ENCODE results near the gene OR52K2.

The OR52K2 gene

DNA sequence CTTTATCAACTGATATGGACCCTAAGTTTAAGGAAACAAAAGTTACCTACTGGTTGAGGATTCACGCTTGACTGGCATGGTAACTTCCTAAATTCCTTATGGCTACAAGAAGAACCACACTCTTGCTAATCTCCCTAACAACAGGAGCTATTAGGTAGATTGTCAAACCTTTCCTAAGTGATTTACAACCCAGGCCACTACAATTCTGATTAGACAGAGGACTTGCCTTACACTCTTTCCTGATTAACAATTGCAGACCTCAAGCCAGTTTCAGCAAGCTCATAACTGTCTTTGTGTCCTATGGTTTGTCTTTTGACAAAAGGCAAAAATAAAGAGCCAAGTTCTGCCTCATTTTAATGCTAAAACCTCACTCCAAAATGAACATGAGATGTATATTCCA is 16.3 kb downstream of the OR52K2 start:
- no peak overlapping the region for H4K91ac ChIP-seq (ENCODE audit: low read length)
- no peak overlapping the region for H3K9ac ChIP-seq (ENCODE audit: low read length)
- H2BK5ac ChIP-seq (ENCODE audit: low read depth, low read length, poor library complexity, severe bottlenecking): no peak overlapping the region
- H3K79me1 ChIP-seq (replicated peaks; ENCODE audit: low read length, poor library complexity, severe bottlenecking): no peaks in the 10 kb centered on the region
- no peak overlapping the region for H2BK15ac ChIP-seq (ENCODE audit: low read depth, poor library complexity, severe bottlenecking)
- WGBS: 73% methylated on average over 1 of the region's 1 CpG
- H3K23ac ChIP-seq (ENCODE audit: low read length in 2 of 2): no peak overlapping the region
- no peak overlapping the region for H3K18ac ChIP-seq (ENCODE audit: low read depth in 1 of 2, low read length in 2 of 2)
- no peak overlapping the region for H2AK5ac ChIP-seq (ENCODE audit: low read length, severe bottlenecking)
- no peaks in the 10 kb centered on the region for H3K36me3 ChIP-seq (ENCODE audit: control insufficient read depth in 1 of 2, insufficient read depth in 2 of 2, low read depth in 1 of 2, low read length in 2 of 2)
- no peak overlapping the region for H3K27ac ChIP-seq (ENCODE audit: low read length, poor library complexity, severe bottlenecking)
- no peak overlapping the region for H4K8ac ChIP-seq (ENCODE audit: low read length)
- no peaks in the 10 kb centered on the region for H3K4me1 ChIP-seq (ENCODE audit: control insufficient read depth, insufficient read depth, low read depth, low read length)
- H2BK120ac ChIP-seq (ENCODE audit: low read depth, low read length): no peak overlapping the region
- H2BK12ac ChIP-seq (ENCODE audit: low read length in 2 of 2): no peak overlapping the region
- DNase-seq: no peak
- no peak overlapping the region for H3K4me3 ChIP-seq (ENCODE audit: insufficient read depth in 1 of 2, low read depth in 1 of 2, low read length in 2 of 2)
- H2AFZ ChIP-seq (ENCODE audit: low read depth, low read length): no peak overlapping the region
- H3K14ac ChIP-seq (ENCODE audit: low read length in 2 of 2): no peak overlapping the region
- H3K27me3 ChIP-seq (ENCODE audit: control insufficient read depth in 1 of 2, insufficient read depth in 1 of 2, low read length in 2 of 2): no peaks in the 10 kb centered on the region
- H3K4me2 ChIP-seq (ENCODE audit: low read length, poor library complexity, severe bottlenecking): no peak overlapping the region
- peaks cover 31% of the 10 kb centered on the region for H3K9me3 ChIP-seq (ENCODE audit: control insufficient read depth, low read length)
- no peak overlapping the region for H3K4ac ChIP-seq (ENCODE audit: low read depth in 1 of 2, low read length in 2 of 2)

DNA sequence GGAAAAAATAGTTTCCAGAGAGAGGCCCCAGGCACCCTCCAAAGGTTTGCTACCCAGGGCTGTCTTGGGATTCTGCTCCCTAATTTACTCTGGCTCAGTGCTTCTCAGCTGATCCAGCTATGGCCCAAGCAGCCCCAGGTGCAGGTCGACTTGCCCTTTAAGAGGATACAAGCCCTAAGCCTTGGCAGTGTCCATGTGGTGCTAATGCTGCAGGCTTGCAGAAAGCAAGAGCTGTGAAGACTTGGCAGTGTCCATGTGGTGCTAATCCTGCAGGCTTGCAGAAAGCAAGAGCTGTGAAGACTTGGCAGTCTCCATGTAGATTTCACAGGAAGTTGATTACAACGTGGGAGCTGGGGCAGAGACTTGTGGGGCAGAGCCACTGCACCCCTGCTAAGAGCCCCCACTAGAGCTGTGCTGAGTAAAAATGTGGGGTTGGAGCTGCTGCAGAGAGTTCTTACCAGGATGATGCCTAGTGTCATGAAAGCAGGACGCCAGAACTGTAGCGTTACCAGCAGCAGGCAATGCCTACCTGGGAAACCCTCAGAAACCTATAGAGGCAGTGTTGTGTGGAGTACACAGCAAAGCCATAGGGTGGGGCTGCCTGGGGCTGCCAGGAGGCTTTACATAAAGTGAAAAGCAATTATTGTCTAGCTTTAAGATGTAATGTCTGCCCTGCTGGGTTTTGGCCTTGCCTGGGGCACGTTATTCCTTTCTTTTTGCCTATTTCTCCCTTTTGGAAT is 17.2 kb downstream of the OR52K2 start:
- Histone ChIP-seq H3K18ac (ENCODE audit: low read depth in 1 of 2, low read length in 2 of 2) (no peak overlapping the region), H3K14ac (ENCODE audit: low read length in 2 of 2) (no peak overlapping the region), H3K4ac (ENCODE audit: low read depth in 1 of 2, low read length in 2 of 2) (no peak overlapping the region)

DNA sequence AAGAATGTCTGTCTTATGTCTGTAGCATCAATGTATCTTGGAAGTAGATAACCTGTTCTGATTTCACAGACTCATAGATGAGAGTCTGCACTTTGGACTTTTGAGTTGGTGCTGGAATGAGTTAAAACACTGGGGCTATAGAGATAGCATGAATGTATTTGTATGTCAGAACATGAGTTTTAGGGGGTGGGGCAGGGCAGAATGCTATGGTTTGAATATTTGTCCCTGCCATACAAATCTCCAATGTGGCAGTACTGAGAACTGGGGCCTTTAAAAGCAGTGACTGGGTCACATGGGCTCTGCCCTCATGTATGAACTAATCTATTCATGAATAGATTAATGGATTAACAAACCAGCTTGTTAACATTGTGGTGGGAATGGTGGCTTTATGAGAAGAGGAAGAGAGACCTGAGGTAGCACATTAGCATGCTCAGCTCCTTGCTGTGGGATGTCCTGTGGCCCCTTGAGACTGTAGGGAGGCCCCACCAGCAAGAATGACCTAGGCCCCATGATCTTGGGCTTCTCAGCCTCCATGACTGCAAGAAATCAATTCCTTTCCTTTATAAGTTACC is 17.9 kb downstream of the OR52K2 start:
- Histone ChIP-seq H2AK5ac (ENCODE audit: low read length, severe bottlenecking) (no peak overlapping the region), H2AFZ (ENCODE audit: low read depth, low read length) (no peak overlapping the region), H3K4me3 (ENCODE audit: insufficient read depth in 1 of 2, low read depth in 1 of 2, low read length in 2 of 2) (no peak overlapping the region), H3K4ac (ENCODE audit: low read depth in 1 of 2, low read length in 2 of 2) (no peak overlapping the region), H4K91ac (ENCODE audit: low read length) (no peak overlapping the region), H3K27me3 (ENCODE audit: control insufficient read depth in 1 of 2, insufficient read depth in 1 of 2, low read length in 2 of 2) (no peaks in the 10 kb centered on the region), H3K36me3 (ENCODE audit: control insufficient read depth in 1 of 2, insufficient read depth in 2 of 2, low read depth in 1 of 2, low read length in 2 of 2) (no peaks in the 10 kb centered on the region), H3K9ac (ENCODE audit: low read length) (no peak overlapping the region), H3K14ac (ENCODE audit: low read length in 2 of 2) (no peak overlapping the region), H2BK120ac (ENCODE audit: low read depth, low read length) (no peak overlapping the region), H3K23ac (ENCODE audit: low read length in 2 of 2) (no peak overlapping the region), H2BK15ac (ENCODE audit: low read depth, poor library complexity, severe bottlenecking) (no peak overlapping the region), H3K4me2 (ENCODE audit: low read length, poor library complexity, severe bottlenecking) (no peak overlapping the region), H3K4me1 (ENCODE audit: control insufficient read depth, insufficient read depth, low read depth, low read length) (no peaks in the 10 kb centered on the region), H3K18ac (ENCODE audit: low read depth in 1 of 2, low read length in 2 of 2) (no peak overlapping the region), H2BK12ac (ENCODE audit: low read length in 2 of 2) (no peak overlapping the region), H3K9me3 (ENCODE audit: control insufficient read depth, low read length) (peaks cover 31% of the 10 kb centered on the region), H3K79me1 (replicated peaks; ENCODE audit: low read length, poor library complexity, severe bottlenecking) (no peaks in the 10 kb centered on the region), H2BK5ac (ENCODE audit: low read depth, low read length, poor library complexity, severe bottlenecking) (no peak overlapping the region), H4K8ac (ENCODE audit: low read length) (no peak overlapping the region), H3K27ac (ENCODE audit: low read length, poor library complexity, severe bottlenecking) (no peak overlapping the region)
- no peak for DNase-seq

More for the DNA sequence above, 17.2 kb downstream of the OR52K2 start:
- H4K91ac ChIP-seq (ENCODE audit: low read length): no peak overlapping the region
- H3K4me1 ChIP-seq (ENCODE audit: control insufficient read depth, insufficient read depth, low read depth, low read length): no peaks in the 10 kb centered on the region
- 55% methylated on average over 5 of the region's 5 CpGs for WGBS
- H3K9ac ChIP-seq (ENCODE audit: low read length): no peak overlapping the region
- no peak overlapping the region for H2BK120ac ChIP-seq (ENCODE audit: low read depth, low read length)
- H3K9me3 ChIP-seq (ENCODE audit: control insufficient read depth, low read length): peaks cover 31% of the 10 kb centered on the region
- no peak overlapping the region for H2BK15ac ChIP-seq (ENCODE audit: low read depth, poor library complexity, severe bottlenecking)
- H3K4me2 ChIP-seq (ENCODE audit: low read length, poor library complexity, severe bottlenecking): no peak overlapping the region
- no peak overlapping the region for H2BK12ac ChIP-seq (ENCODE audit: low read length in 2 of 2)
- H2BK5ac ChIP-seq (ENCODE audit: low read depth, low read length, poor library complexity, severe bottlenecking): no peak overlapping the region
- no peaks in the 10 kb centered on the region for H3K27me3 ChIP-seq (ENCODE audit: control insufficient read depth in 1 of 2, insufficient read depth in 1 of 2, low read length in 2 of 2)
- no peak overlapping the region for H3K4me3 ChIP-seq (ENCODE audit: insufficient read depth in 1 of 2, low read depth in 1 of 2, low read length in 2 of 2)
- no peak overlapping the region for H3K27ac ChIP-seq (ENCODE audit: low read length, poor library complexity, severe bottlenecking)
- no peaks in the 10 kb centered on the region for H3K36me3 ChIP-seq (ENCODE audit: control insufficient read depth in 1 of 2, insufficient read depth in 2 of 2, low read depth in 1 of 2, low read length in 2 of 2)
- H4K8ac ChIP-seq (ENCODE audit: low read length): no peak overlapping the region
- H2AK5ac ChIP-seq (ENCODE audit: low read length, severe bottlenecking): no peak overlapping the region
- H3K79me1 ChIP-seq (replicated peaks; ENCODE audit: low read length, poor library complexity, severe bottlenecking): no peaks in the 10 kb centered on the region
- no peak for DNase-seq
- no peak overlapping the region for H2AFZ ChIP-seq (ENCODE audit: low read depth, low read length)
- no peak overlapping the region for H3K23ac ChIP-seq (ENCODE audit: low read length in 2 of 2)

DNA sequence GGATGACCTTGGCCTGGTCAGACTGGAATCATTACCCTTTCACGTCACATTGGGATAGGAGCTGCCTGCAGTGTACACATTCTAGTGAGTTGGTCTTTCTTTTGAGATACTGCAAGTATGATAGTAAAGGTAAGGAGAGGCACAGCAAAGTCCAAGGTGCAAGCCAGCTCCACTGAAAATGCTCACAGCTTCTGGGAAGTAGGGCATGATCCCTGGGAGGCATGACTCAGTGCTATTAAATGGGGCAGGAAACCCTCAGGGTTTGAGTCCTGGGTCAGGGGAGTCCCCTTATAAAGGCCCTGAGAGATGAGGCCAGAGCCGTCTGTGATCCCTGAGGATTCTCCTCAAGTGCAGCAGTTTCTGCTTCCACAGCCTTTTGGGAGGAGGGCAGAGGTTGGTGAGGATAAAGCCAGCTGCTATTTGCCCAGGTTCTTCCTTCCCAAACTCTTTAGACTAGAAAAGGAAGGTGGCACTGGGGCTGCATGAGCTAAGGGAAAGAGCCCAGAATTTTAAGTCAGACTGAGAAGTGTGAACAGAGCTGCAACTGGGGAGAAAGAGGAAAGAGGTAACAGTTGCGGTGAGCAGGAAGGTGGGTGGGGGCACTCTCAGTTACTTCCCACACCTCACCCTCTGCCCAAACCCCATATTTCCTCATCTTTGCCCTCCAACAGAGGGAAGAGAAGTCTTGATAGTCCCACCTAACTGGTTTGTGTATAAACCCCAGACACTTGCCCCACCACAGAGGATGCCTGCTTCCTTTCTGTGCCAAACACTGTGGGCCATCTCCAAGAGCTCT is 18.9 kb downstream of the OR52K2 start:
- no peaks in the 10 kb centered on the region for H3K79me1 ChIP-seq (replicated peaks; ENCODE audit: low read length, poor library complexity, severe bottlenecking)
- no peak overlapping the region for H4K91ac ChIP-seq (ENCODE audit: low read length)
- no peaks in the 10 kb centered on the region for H3K36me3 ChIP-seq (ENCODE audit: control insufficient read depth in 1 of 2, insufficient read depth in 2 of 2, low read depth in 1 of 2, low read length in 2 of 2)
- 63% methylated on average over 2 of the region's 3 CpGs for WGBS
- H2BK120ac ChIP-seq (ENCODE audit: low read depth, low read length): no peak overlapping the region
- no peak overlapping the region for H2AFZ ChIP-seq (ENCODE audit: low read depth, low read length)
- no peak overlapping the region for H2BK12ac ChIP-seq (ENCODE audit: low read length in 2 of 2)
- H4K8ac ChIP-seq (ENCODE audit: low read length): no peak overlapping the region
- H3K27me3 ChIP-seq (ENCODE audit: control insufficient read depth in 1 of 2, insufficient read depth in 1 of 2, low read length in 2 of 2): no peaks in the 10 kb centered on the region
- no peak overlapping the region for H3K23ac ChIP-seq (ENCODE audit: low read length in 2 of 2)
- DNase-seq: no peak
- H3K4me1 ChIP-seq (ENCODE audit: control insufficient read depth, insufficient read depth, low read depth, low read length): no peaks in the 10 kb centered on the region
- H3K9ac ChIP-seq (ENCODE audit: low read length): no peak overlapping the region
- no peak overlapping the region for H3K4me3 ChIP-seq (ENCODE audit: insufficient read depth in 1 of 2, low read depth in 1 of 2, low read length in 2 of 2)
- no peak overlapping the region for H2BK5ac ChIP-seq (ENCODE audit: low read depth, low read length, poor library complexity, severe bottlenecking)
- no peak overlapping the region for H2AK5ac ChIP-seq (ENCODE audit: low read length, severe bottlenecking)
- peaks cover 26% of the 10 kb centered on the region for H3K9me3 ChIP-seq (ENCODE audit: control insufficient read depth, low read length)
- H3K14ac ChIP-seq (ENCODE audit: low read length in 2 of 2): no peak overlapping the region
- no peak overlapping the region for H3K27ac ChIP-seq (ENCODE audit: low read length, poor library complexity, severe bottlenecking)
- H3K4me2 ChIP-seq (ENCODE audit: low read length, poor library complexity, severe bottlenecking): no peak overlapping the region
- no peak overlapping the region for H2BK15ac ChIP-seq (ENCODE audit: low read depth, poor library complexity, severe bottlenecking)
- H3K4ac ChIP-seq (ENCODE audit: low read depth in 1 of 2, low read length in 2 of 2): no peak overlapping the region
- H3K18ac ChIP-seq (ENCODE audit: low read depth in 1 of 2, low read length in 2 of 2): no peak overlapping the region

All from mesenchymal stem cell (in vitro differentiated cells and primary cell).